Measurements from ENCODE around the gene DGKG.

The DGKG gene

DNA sequence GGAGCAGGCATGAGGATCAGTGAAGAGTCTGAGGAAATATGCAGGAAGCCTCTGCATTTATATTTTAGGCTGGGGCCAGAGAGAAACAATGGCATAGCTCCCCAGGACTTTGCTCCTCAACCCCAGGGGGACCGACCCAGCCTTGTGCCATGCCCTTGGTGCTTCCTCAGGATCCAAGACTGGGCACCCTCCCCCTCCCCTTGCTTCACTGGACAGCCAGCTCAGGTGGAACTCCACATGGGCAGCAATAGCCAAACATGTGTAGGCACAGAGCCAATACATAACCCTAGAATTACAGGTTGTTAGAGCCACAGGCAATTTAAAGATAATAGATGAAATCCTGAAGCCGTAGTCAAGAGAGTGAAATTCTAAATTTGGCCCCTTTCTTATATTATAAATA lies 180.1 kb downstream of the DGKG start:
- no peak for DNase-seq (ENCODE audit: insufficient read length, low spot score)
- FAIRE-seq: no peak

DNA sequence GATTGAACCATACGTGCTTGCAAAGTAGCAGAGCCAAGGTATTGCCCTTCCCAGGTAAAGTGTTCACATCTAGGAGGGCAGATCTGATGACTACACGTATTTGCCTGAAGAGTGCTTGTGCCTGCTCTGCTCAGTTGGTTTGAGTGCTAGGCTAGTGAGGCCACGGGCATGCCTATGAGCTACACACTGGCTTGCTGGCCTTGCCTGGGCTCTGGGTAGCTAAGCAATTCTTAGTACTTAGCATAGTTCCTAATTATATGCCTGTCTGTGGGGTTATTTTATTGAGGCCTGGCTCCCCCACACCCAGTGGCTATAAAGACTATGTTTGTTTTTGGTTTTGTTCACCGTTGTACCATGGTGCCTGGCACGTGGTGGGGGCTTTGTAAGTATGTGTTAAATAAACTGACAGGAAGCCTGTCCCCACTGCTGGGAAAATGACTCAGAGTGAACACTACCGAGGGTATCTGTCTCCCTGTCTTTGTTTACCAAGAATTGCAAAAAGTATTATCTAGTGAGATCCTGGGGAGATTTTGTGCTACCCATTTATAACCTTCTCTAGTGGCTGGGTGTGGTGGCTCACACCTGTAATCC lies 181.0 kb downstream of the DGKG start:
- DNase-seq (ENCODE audit: insufficient read length, low spot score) (no peak), FAIRE-seq (no peak)

DNA sequence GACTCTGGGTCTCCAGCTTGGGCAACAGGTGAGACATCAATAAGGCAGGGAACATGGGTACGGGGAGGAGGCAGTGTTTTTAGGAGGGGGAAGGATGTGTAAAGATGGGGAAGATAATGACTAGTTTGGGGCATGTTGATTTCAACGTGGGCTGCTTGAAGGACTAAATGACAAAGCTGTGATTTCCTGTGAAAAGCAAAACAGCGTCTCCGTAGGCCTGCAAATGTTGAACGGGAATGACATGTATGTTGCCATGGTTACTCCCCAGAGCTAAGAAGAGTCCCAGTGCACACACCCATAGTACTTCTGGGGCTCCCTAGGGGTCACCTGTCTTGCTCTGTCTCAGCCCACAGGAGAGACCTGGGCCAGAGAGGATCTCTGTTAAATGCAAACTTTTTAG lies 181.9 kb downstream of the DGKG start:
- FAIRE-seq (no peak), DNase-seq (ENCODE audit: insufficient read length, low spot score) (no peak)

DNA sequence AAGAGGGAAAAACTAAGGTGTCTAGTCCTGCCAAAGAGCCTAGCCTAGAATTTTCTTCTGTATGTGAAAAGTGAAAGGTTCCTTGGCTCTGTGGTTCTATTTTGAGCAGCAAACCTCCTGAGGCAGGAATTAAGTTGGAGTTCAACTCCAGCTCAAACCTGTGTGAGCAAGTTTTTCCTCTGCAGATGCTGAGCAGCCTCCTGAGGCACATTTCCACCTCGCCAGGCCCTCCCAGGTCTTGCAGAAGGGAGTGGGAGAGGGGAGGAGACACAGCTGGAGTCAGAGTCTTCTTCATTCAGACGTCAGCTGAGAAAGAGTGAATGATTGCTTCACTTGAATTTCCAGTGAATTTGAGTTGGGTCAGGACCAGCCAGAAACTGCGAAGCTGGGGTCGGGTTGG lies 183.6 kb downstream of the DGKG start:
- no peak for FAIRE-seq

DNA sequence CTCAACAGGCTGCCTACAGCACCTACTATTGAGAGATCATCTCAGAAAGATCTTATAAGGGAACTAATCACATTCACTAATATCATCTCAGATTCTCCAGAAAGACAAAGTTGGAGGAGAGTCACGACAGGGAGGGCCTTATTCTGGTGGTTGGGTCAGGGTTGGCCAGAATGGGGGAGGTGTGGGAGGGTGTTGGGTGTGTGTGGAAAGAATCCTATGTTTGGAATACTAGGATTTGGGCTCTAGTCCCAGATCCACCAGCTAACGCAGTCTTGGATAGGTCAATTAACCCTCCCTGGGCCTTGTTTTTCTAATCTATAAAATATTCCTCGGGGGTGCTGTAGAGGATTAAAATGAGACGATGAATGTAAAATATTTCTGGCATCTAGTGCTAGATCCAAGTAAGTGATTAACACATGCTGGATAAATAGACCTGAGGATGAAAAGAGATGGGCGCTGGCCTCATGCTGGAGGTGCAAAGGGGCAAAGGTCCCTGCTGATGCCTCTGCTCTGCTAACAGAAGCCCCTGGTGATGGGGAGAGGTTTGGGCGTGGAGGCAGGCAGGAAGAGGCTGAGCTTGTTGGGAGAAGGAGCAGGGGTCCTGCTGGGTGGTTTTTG lies 185.6 kb downstream of the DGKG start:
- no peak for DNase-seq (ENCODE audit: insufficient read length, low spot score)
- no peak for FAIRE-seq

More for the DNA sequence above, 183.6 kb downstream of the DGKG start:
- no peak for DNase-seq (ENCODE audit: insufficient read length, low spot score)

DNA sequence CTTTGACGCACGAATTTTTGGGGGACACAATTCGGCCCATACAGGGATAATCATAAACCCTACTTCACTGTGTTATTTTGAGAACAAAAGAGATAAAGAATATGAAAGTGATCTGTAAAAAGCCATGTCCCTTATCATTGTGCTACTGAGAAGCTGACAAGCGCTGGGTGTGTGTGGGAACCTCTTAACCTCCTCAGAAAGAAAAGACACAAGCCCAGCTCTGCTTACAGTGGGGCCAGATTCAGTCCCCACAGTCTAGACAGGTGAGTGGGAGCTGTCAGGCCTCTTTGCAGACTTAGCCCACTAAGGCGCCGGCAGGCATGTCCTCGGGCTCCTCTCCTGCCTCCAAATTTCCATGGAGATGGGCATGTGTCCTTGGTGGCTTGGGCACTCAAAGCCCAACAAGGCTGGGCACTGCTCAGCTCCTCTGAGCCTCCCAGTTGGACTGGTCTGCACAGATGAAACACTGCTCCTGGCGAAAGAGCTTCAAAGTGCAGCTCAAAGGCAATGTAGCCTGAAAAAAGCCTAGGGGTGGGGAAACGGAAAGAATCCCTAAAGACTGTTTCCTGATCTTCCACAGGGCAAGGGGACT lies 188.7 kb downstream of the DGKG start:
- DNase-seq (ENCODE audit: insufficient read length, low spot score) (no peak), FAIRE-seq (no peak)

DNA sequence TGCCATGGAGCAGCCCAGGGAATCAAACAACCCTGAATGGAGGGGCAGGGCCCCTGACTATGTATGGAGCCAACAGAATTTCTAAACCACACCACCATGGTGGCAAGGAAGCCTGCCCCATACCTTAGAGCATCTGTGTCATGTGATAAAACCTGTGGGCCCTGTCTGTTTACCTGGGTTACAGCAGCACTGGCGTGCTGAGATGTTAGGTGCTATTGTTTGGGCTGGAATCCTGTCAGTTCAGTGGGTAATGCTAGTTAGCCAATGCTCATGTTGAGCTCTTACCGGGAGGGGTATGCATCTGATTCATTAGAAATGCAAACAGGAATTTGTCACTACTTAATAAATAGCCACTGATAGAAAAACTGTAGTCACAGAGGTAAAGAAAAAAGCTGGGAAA lies 189.7 kb downstream of the DGKG start:
- DNase-seq (ENCODE audit: insufficient read length, low spot score): no peak
- no peak for FAIRE-seq

DNA sequence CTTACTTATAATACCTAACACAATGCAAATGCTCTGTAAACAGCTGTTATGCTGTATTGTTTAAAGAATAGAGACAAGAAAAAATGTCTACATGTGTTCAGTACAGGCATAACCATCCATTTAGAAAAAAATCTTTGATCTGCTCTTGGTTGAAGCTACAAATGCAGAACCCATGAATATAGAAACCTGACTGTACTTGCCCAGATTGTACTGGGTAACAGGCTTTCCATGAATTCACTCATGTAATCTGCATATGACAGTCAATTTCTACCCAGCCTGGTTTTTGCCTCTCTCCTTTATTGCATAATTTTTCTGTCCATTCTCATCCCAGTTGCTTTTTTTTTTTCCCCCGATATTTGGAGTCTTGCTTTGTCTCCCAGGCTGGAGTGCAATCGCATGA lies 190.5 kb downstream of the DGKG start:
- DNase-seq (ENCODE audit: insufficient read length, low spot score): no peak

DNA sequence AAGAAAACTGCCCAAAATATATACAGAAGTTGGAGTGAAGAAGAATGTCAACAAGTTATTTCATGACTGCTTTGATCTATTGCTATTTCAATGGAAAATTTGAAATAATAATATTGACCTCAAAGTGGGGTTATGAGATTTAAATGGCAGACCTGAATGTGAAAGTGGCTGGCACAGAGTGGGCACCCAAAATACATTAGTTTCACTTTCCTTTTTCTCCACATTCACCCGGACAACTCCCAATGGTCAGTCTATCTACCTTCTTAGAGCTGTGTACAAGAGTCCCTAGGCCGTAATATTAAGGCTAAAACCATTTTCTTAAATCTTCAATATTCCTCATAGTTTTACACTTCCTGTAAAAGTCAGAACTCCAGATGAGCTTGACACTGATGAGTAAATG lies 191.5 kb downstream of the DGKG start:
- no peak for DNase-seq (ENCODE audit: insufficient read length, low spot score)
- FAIRE-seq: no peak

More for the DNA sequence above, 190.5 kb downstream of the DGKG start:
- no peak for FAIRE-seq

DNA sequence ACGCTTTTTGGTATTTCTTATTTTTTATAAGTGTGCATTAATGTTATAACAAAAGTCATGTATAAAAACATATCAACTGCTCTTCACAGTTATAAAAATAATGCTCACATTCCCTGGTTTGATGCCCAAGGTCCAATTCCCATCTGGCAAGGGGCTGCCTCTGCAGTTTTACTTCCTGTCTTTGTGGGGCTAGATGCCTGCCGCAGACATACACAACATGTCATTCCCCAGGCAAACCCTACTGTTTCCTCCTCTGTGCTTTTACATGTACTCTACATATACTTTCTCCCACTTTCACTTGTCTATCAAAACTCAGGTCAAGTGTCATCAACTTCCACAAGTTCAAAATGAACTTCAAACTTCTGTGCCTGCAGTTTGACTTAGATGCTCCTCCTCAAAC lies 192.7 kb downstream of the DGKG start:
- FAIRE-seq: no peak
- no peak for DNase-seq (ENCODE audit: insufficient read length, low spot score)

DNA sequence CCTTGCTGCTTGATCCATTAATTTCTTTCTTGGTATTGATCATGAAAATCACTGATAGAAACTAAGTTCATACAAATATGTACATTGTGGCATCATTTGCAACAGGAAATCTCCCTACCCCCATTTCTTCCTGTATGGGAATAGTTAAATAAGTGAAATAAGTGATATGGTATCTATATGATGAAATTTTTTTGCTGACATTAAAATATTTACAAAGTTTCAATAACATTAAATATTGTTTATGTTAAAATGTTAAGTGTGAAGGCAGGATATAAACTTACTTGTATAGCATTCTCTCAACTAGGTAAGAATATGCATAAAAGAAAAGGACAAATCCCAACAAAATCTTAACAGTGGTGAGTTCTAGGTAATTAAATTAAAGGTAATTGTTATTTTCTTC lies 193.1 kb downstream of the DGKG start:
- FAIRE-seq: no peak
- DNase-seq (ENCODE audit: insufficient read length, low spot score): no peak

DNA sequence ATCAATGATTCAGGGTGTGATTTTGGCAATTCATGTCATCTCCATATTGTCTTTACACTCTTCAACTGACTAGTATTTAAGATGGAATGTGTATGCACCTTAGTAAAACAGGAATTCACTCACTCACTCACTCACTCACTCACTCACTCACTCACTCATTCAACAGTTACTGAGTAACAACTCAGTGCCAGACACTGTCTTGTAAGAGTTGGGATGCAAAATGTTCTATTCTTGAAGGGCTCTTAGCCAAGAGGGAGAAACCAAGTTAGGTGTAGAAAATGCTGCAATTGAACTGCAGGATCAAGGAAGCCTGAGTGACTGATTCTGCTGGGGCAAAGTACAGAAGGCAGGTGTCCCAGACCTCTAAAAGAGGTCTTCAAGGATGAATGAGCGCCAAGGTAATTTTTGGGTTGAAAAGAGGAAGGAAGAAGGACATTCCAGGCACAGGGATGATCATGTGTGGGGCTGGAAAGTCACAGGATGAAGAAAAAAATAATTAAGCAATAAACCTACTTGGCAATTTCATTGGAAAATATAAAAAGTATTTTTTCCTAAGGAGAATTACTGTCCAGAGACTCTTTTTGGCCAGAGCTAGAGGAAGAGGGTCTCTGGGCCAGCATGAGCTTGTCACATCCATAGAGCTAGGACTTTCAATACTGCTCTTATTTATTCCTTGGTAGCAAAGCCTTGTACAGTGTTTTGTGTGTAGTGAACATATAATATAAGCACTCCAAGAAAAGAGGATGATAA lies 194.2 kb downstream of the DGKG start:
- FAIRE-seq (no peak), DNase-seq (ENCODE audit: insufficient read length, low spot score) (no peak)

DNA sequence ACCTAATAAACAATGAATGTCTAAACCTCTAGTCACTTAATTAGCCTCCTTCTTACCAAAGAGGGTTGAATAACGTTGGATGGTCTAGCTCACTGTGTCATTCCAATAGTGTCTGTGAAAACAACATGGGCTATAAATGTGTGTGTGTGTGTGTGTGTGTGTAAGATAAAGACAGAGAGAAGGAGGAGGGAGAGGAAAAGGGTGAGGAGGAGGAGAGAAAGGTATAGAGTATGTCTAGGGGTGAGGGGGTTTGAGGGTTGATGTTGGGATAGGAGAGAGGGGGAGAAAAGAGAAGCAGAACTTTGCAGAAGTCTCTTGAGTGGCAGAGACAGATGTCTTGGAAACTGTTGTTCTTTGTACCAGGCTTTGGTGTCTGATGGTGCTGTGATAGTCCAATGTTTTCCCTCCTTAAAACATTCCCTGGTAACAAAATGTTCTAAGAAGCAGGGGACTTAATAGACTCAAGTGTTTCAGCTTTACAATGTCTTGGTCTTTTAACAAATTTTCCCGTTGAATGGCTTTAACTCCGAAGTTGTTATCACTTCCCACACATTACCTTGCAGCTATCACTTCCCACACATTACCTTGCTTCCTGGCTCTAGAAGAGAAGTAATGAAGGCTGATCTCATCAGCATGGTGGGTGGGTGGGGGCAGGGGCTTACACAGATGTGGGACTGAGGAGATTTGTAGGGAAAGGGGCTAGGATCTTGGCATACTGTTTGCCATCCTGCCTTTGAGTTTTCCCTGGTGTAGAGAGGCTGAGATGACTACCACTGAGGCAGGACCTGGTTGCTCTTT lies 195.3 kb downstream of the DGKG start:
- FAIRE-seq: no peak

DNA sequence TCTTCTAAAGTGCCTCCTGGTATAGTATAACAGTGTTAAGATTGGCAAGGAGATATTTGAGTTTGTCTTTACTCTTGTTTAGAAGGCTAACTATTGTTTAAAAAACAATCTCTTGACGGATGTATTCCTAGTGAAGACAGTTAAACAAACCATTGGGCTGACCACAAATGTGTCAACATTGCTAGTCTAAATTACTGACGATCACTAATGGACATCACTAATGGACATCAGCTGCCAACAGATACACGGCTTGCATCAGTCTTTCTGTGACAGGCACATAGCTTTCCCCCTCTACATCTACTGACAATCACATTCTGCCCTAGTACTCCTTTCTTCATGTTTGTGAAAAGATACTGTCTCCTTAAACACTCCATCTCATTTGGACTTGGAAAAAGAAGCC lies 196.0 kb downstream of the DGKG start:
- FAIRE-seq (no peak), DNase-seq (ENCODE audit: insufficient read length, low spot score) (no peak)

More for the DNA sequence above, 195.3 kb downstream of the DGKG start:
- DNase-seq (ENCODE audit: insufficient read length, low spot score): no peak

DNA sequence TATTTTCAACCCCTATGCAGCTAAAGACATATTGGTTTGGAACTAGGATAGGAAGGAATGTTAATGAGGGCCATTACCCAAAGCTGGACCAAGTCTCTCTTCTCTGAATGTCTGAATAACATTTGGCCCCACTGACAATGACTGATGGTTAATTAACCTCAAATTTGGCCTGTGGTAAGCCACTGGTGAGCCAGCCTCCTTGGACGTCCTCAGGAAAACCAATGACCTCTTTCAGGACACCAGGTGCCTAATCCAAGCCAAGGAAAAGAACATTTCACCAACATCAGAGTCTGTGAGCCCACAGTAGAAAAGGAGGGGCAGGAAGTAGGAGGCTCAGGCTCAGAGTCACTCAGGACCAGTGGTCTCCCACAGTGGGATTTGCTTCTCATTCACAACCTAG lies 196.7 kb downstream of the DGKG start:
- no peak for DNase-seq (ENCODE audit: insufficient read length, low spot score)
- FAIRE-seq: no peak

DNA sequence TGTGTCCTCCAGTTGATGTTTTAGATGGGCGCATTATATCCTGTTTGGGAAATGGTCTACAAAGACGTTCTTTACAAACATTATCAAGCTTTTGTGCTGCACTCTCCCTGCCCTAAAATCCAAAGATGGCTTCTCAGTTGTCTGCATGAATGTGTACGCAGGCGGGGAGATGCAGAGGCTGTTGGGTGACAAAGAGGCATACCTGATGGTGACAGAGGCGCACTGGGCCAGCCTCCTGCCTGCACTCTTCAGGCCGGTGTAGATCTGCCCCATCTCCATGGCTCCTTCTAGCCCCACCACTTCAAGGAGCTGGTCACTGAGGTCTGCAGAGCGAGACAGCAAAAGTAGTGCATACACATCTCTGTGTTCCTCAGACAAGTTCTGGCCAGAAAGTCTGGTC lies 197.3 kb downstream of the DGKG start:
- FAIRE-seq (no peak), DNase-seq (ENCODE audit: insufficient read length, low spot score) (no peak)

DNA sequence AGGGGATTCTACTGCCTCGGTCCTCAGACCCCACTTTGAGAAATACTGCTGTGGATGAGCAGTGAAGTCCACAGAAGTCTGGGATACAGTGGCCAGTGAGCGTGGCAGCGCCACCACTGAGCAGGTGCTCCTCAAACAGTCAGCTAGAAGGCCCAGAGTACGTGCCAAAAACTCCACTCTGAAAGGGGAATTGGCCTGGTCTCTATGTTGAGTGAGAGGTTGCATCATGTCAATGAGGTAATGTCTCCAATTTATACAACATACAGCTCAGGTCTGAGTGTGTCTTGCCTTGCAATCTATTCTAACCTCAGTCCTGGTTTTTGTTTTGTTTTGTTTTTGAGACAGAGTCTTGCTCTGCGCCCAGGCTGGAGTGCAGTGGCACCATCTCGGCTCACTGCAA lies 199.8 kb downstream of the DGKG start:
- DNase-seq (ENCODE audit: insufficient read length, low spot score) (no peak), FAIRE-seq (no peak)

DNA sequence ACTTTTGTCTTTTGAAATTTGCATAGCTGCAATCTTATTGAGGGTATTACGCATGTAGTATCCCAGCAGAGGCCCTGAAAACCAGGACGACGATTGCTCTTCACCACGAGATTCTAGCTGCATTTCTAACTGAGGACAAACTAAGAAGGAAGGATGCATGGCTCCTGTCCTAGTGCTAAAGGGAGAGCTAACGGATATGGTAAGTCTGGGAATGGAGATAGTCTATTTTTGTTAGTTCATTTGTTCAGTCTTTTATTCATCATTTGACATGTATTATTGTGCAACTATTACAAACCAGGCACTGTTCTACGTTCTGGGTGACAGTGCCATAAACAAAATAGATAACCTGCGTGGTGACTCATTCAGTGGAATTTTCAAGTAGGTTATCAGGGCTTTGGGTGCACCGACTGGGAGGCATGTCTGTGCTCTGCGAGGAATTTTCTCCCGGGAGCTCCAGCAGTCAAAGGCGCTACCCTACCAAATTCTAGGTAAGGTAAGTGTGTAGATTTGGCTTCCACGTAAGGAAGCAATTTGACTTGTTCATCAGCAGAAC lies 201.3 kb downstream of the DGKG start:
- FAIRE-seq (no peak), DNase-seq (ENCODE audit: insufficient read length, low spot score) (no peak)

DNA sequence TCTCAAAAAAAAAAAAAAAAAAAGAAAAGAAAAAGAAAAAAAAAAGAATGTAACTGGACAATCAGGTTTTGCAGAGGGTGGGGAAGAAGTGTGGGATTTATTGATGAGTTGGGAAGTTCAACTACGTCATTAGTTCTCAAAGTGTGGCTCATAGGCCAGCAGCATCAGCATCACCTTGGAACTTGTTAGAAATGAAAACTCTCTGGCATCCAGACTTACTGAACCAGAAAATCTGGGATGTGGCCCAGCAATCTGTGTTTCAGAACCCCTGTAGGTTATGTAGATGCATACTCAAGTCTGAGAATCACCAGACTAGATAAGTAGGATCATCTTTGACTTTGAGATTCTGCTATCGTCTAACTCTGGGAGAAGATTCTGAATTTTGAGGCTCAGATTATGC lies 207.4 kb downstream of the DGKG start:
- FAIRE-seq (no peak), DNase-seq (ENCODE audit: insufficient read length, low spot score) (no peak)

DNA sequence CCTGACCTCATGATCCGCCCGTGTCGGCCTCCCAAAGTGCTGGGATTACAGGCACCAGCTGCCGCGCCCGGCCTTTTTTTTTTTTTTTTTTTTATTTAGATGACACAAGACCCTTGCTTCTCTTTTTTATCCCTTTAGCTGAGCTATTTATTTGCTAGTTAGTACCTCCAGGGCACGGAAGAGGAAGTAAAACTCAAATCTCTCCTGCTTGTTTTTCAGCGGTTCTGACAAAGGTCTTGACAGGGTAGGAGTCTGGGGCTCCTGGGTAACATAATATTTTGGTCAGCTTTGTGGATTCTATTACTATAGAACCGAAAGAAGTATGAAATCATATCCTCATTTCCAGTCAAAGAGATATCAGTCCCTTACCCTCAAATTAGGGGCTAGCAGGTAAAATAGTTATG lies 209.1 kb downstream of the DGKG start:
- DNase-seq (ENCODE audit: insufficient read length, low spot score): no peak
- no peak for FAIRE-seq

DNA sequence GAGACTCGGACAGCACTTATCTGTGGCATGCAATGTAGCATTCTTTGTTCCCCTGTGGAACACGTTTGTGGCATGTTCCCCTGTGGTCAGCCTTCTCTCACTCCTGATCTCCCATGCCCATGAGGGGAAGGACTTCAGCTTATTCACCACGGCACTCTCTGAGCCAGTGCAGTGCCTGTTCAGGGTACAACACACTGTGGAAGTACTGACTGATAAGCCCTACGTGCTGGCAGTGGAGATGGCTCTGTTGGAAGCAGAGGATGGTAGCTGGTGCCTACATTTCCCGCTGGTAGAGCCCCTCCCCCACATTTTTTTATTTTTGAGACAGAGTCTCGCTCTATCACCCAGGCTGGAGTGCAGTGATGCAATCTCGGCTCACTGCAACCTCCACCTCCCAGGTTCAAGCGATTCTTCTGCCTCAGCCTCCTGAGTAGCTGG lies 209.7 kb downstream of the DGKG start:
- DNase-seq (ENCODE audit: insufficient read length, low spot score) (no peak), FAIRE-seq (no peak)
